Measurements from ENCODE around the gene AMPH. TPM values are rescaled to one million over a fixed set of nuclear protein-coding genes. Genes with fewer than 3 reads are reported as not detected.

AMPH gene
- total RNA-seq, 4 donors from 2014 or later: 3.5 to 37.0 (median 10.9) TPM

DNA sequence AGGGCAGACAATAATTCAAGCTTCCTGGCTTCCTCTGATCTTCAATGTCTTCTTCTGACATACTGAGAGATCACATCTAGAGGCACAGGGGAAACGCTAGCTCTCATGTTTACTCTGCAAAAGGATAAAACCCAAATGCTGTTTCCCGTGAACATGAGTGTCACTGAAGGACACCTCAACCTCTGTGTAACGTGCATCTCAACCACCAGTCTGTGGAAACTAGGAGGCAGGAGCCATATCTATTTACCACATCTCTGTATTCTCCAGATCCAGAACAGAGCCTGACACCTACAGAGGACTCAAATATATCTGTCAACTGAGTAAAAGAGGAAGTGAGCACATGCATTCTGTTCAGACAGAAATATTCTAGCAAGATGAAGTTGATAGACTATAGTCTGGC lies 217.4 kb downstream of the AMPH start:
- no peaks in the 10 kb centered on the region for H3K9me3 ChIP-seq
- TF ChIP-seq POLR2A (IDR thresholded peaks at IDR 0.05): no peak
- no peak for TF ChIP-seq CTCF (IDR thresholded peaks at IDR 0.05)
- no peak for TF ChIP-seq EP300 (IDR thresholded peaks at IDR 0.05)
- H3K27me3 ChIP-seq: no peaks in the 10 kb centered on the region
- no peak overlapping the region for H3K4me3 ChIP-seq
- no peak for DNase-seq (ENCODE audit: low spot score in 2 of 2)
- 80 to 88% methylated on average over 3 of the region's 3 CpGs for WGBS, 2 donors
- H3K4me1 ChIP-seq: no peaks in the 10 kb centered on the region
- no peaks in the 10 kb centered on the region for H3K36me3 ChIP-seq
- no peak overlapping the region for H3K27ac ChIP-seq

DNA sequence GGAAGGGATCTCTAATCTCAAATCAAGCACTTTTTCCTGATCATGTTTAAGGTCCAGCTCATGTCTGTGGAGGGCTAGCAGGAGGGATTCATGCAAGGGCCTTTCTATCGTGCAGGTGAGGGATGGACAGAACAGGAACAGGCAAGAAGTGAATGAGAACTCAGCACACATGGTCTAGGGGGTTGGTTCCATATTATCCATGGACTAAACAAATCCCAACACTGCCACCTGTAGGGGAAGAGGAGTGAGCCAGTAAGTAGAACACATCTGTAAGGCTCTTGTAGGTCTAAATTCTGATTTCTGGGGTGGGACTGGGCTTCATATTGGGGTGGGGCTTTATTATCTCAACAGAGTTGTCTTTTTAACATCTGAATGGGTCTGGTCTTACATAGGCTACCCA lies 219.8 kb downstream of the AMPH start:
- no peaks in the 10 kb centered on the region for H3K36me3 ChIP-seq
- H3K9me3 ChIP-seq: no peaks in the 10 kb centered on the region
- H3K27ac ChIP-seq: no peak overlapping the region
- TF ChIP-seq EP300 (IDR thresholded peaks at IDR 0.05) (no peak), CTCF (IDR thresholded peaks at IDR 0.05) (no peak), POLR2A (IDR thresholded peaks at IDR 0.05) (no peak)
- no peak overlapping the region for H3K4me3 ChIP-seq
- H3K27me3 ChIP-seq: no peaks in the 10 kb centered on the region
- no peaks in the 10 kb centered on the region for H3K4me1 ChIP-seq
- WGBS, 2 donors: 67 to 68% methylated on average over 1 of the region's 1 CpG
- no peak for DNase-seq (ENCODE audit: low spot score in 2 of 2)

GRCh38 chr7:38410056-38410455 lies 221.1 kb downstream of the AMPH start:
- 84 to 94% methylated on average over 2 of the region's 2 CpGs for WGBS, 2 donors
- TF ChIP-seq EP300 (IDR thresholded peaks at IDR 0.05) (no peak), POLR2A (IDR thresholded peaks at IDR 0.05) (no peak), CTCF (IDR thresholded peaks at IDR 0.05) (no peak)
- no peaks in the 10 kb centered on the region for H3K36me3 ChIP-seq
- H3K4me3 ChIP-seq: no peak overlapping the region
- H3K27me3 ChIP-seq: no peaks in the 10 kb centered on the region
- DNase-seq (ENCODE audit: low spot score in 2 of 2): no peak
- H3K9me3 ChIP-seq: peaks cover 0 to 4% (median under 1%) of the 10 kb centered on the region in 4 donors
- H3K27ac ChIP-seq: no peak overlapping the region
- no peaks in the 10 kb centered on the region for H3K4me1 ChIP-seq

DNA sequence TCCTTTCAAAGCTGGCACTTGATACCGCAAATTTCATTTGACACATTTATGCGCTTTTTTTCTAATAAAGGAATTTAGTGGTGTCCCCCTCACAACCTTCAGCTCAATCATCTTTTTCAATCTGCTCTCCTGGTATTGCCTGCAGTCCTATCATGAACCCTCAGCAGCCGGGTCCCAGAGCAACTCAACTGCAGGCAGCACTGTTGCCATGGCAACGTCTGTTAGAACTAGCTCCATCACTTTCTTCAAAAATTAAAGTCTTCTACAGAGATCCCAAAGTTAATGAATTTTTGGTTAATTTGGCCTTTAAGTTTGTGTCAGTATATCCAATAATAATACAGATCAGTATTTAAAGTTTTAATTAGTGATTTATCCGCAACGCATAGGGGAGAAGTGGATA lies 221.6 kb downstream of the AMPH start:
- no peaks in the 10 kb centered on the region for H3K27me3 ChIP-seq
- H3K9me3 ChIP-seq: peaks cover 0 to 8% (median 2%) of the 10 kb centered on the region in 4 donors
- no peaks in the 10 kb centered on the region for H3K4me1 ChIP-seq
- no peak for DNase-seq (ENCODE audit: low spot score in 2 of 2)
- no peak overlapping the region for H3K27ac ChIP-seq
- no peaks in the 10 kb centered on the region for H3K36me3 ChIP-seq
- no peak overlapping the region for H3K4me3 ChIP-seq
- TF ChIP-seq CTCF (IDR thresholded peaks at IDR 0.05): no peak
- no peak for TF ChIP-seq POLR2A (IDR thresholded peaks at IDR 0.05)
- no peak for TF ChIP-seq EP300 (IDR thresholded peaks at IDR 0.05)
- 93 to 95% methylated on average over 6 of the region's 6 CpGs for WGBS, 2 donors

DNA sequence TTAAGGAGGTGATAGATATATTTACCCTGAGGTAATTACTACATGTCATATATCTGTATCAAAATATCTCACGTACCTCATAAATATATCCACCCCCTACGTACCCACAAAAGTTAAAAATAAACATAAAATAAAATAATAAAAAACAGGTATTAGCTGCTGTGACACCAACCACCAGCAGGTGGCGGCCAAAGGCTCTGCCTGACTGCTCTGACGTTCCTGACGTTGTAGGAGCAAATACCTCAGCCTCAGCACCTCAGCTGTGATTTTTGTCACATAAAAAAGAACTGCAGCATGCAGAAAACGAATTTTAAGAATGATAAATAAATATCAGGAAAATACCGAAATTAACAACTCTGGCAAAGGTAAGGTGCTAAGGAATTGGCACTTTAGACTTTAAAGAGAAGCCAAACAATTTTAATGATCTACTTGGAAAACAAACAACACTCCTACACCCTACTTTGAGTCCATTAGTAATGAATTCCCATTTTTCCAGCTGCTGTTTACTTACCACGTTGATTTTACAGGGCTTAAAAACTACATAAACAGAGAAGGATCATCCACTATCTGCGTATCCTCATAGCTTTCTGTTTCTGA lies 232.3 kb downstream of the AMPH start:
- 9% methylated on average over 9 of the region's 9 CpGs for WGBS, 2 donors
- Histone ChIP-seq H3K27ac (no peak overlapping the region), H3K27me3 (no peaks in the 10 kb centered on the region), H3K9me3 (peaks cover 0 to 3% (median 0%) of the 10 kb centered on the region in 4 donors), H3K4me3 (no peak overlapping the region), H3K4me1 (peaks cover 0 to 8% (median 0%) of the 10 kb centered on the region in 4 donors), H3K36me3 (no peaks in the 10 kb centered on the region)
- DNase-seq (ENCODE audit: low spot score in 2 of 2): peak; percentile 19 to 41
- no peak for TF ChIP-seq EP300 (IDR thresholded peaks at IDR 0.05)
- TF ChIP-seq CTCF (IDR thresholded peaks at IDR 0.05): peak; percentile 48 to 90 (median 78)

Measured in tibial nerve (tissue), 4 donors.